RPMI8226 (cell line): Measurements from ENCODE around the gene RBSN.
A peak's percentile ranks its signal among the peaks of the same experiment; 100 is the strongest.

ENCODE experiments used
- DNase-seq: peaks from one replicate; pipeline ENCODE4 v3.0.0-alpha.2; 2015

Gene RBSN

DNA sequence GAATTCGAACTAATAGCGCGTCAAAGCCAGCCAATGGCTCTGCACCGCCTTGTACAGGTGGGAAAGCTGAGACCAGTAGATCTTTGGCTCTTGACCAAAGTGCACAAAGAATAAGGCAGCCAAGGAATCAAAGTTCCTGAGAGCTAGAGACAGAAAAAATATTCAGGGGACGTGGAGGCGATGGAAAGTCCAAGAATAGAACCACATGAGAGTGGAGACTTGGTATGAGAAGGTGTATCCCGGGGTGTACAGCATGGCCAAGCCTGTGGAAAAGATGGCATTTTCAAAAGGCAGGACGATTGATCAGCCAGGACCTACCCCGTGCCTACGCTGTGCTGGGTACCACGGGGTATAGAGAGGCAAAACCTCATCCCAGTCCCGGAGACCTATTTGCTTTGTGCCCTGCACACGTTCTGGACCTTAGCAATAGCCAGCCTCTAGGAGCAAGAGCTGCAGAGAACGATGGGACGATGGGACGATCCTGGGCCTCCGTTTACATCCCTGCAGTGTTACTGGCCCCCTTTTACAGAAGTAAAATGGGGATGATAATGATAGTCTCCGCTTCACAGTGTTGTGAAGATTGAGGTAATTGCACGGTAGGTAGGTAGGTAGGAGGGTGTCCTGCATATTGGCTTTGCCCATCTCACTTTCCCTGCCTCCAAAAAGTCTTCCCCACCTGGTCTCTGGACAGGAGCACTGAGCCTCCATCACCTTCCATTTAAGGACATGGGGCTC, 583 bp upstream of the RBSN start:
- DNase-seq = peak; percentile 11

GRCh38 chr3:15097891-15098290, 1.1 kb downstream of the RBSN start:
- no peak for DNase-seq

DNA sequence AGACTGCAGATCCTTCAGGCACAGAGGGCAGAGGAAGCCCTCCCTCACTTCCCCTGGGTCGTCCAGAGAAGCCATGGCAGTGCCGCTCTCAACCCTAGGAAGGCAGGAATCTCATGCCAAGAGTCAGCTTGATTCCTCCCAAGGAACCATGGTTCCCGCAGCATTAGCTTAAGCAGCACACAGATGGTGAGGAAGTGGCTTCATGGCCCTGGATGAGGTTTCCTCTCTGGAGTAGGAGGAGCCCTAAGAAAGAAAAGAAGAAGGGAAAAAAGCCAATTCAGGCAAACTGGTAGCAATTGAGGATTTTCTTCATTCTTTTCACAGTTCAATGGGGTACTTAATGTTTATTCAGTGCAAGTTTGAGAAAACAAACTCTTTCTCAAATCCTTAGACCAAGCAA, 2.9 kb downstream of the RBSN start:
- DNase-seq = no peak

GRCh38 chr3:15094187-15094875, 4.6 kb downstream of the RBSN start:
- no peak for DNase-seq

GRCh38 chr3:15092686-15093085, 6.3 kb downstream of the RBSN start:
- no peak for DNase-seq

DNA sequence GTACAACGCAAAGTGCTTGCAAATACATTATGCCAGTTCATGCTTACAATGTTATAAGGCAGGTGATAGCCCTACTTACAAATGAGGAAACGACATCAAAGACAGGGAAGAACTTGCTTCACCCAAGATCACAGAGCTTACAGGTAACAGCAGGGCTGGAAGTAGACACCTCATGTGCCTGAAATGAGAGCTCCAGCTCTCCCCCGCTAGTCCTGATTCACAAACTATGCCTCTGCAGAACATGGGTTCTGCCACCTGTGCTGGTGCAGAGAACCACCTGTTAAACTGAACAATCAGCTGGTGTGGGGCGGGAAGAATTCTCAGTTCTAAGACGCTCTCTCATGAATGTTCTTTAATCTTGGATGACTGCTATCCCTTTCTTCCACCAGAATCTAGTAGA, 7.4 kb downstream of the RBSN start:
- DNase-seq = no peak

DNA sequence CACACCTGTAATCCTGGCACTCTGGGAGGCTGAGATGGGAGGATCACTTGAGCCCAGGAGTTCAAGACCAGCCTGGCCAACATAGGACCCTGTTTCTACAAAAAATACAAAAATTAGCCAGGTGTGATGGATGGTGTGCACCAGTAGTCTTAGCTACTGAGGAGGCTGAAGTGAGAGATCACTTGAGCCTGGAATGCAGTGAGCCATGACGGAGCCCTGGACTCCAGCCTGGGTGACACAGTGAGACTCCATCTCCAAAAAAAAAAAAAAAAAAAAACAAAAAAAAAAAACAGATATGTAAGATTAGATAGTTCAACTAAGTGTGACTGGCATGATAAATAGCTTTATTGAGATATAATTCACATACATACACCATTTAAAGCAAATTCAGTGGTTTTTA, 9.7 kb downstream of the RBSN start:
- no peak for DNase-seq

DNA sequence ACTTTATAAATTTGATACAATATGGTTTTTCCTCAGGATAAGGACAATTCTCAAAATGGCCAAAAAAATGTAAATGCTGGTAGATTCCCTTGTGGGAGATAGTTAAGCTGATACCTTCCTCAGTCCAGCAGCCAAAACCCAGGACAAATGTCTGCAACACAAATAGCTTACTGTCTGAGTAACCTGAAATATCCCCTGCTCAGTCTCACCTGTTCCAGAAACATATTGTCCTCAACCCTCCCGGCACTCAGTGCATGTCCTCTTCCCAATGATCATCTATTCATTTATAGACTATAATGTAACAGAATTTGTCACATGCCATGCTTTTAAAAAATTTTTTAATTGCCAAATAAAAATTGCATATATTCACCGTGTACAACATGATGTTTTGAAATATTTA, 12.2 kb downstream of the RBSN start:
- no peak for DNase-seq

DNA sequence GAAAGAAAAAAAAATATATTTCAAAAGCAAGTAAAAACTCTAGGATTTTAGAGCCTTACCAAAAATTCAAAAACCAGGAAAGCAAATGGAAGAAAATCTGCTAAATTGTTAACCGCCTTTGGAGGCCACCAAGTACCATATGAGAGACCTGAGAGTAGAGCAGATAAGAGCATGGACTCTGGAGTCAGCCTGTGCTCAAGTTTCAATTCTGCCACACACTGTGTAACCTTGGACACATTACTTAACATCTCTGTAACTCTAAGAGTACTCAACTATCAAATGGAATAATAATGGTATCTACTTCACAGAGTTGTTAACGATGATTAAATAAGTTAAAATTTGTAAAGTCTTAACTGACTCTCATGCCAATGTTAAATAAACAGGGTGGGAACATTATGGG, 12.7 kb downstream of the RBSN start:
- DNase-seq = no peak

GRCh38 chr3:15083252-15083651, 15.7 kb downstream of the RBSN start:
- no peak for DNase-seq

DNA sequence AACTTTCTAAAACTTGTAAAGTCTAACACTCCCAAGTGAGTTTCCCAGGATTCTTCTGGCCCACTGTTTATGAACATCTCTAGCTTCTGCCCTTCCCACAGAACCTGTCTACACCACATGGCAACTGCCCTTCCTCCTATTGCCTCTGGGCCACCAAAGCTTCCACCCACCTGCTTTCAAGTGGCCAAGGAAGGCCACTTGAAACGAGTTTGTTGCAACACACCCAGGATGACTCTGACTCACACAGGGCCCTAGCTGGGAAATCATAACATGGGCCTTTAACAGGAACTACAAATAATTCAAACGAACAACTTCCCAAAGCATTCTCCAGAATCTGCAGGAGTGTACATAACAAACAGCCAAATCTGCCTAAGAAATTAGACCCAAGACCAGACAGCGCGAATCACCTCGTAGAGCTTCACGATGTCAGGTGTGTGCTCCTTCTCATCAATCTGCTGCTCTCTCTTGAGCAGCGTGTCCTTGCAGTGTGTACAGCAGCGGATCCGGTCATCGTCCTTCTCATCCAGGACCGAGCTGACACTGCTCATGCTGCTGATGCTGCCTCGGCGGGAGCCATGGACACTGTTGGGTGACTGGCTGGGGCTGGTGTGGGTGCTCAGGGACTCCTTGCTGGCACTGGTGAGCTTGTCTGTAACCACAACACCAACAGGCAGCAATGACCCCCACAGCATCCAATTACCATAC, 16.8 kb downstream of the RBSN start:
- DNase-seq = no peak

DNA sequence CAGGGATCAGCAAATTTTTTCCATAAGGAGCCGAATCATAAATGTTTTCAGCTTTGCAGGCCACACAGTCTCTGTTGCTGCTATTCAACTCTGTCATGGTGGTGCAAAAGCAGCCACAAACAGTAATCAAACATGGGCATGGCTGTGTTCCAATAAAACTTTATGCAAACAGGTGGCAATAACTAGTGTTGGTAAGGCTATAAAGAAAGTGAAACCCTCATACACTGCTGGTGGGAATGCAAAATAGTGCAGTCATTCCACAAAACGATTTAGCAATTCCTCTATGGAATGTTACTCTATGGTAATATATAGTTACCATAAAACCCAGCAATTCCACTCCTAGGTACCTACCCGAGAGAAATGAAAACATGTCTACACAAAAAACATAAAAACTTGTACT, 19.9 kb downstream of the RBSN start:
- no peak for DNase-seq

DNA sequence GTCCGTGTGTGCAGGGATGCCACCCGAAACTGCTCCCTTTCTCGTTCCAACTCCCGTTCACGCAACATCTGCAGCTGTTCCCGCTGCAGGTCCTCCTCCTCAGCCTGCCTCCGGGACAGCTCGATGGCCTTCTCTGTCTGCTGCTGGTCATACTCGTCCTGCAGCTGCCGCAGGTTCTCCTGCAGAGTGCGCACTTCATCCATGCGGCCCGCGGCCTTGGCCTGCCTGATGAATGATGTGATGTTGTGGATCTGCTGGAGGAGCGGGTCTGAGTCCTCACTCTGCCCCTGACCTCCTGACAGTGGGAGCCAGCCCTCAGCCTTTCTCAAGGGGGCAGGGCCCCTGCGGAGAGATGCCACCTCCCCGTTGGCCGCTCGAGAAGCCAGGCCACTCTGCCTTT, 24.4 kb downstream of the RBSN start:
- DNase-seq = no peak

GRCh38 chr3:15071699-15072098, 27.2 kb downstream of the RBSN start:
- DNase-seq = no peak

- DNase-seq = no peak
Observed at GRCh38 chr3:15069441-15069840, 29.5 kb downstream of the RBSN start.

- DNase-seq = no peak
Observed at GRCh38 chr3:15066467-15066866, 32.5 kb downstream of the RBSN start.

- no peak for DNase-seq
Observed at GRCh38 chr3:15065550-15066007, 33.4 kb downstream of the RBSN start.

DNA sequence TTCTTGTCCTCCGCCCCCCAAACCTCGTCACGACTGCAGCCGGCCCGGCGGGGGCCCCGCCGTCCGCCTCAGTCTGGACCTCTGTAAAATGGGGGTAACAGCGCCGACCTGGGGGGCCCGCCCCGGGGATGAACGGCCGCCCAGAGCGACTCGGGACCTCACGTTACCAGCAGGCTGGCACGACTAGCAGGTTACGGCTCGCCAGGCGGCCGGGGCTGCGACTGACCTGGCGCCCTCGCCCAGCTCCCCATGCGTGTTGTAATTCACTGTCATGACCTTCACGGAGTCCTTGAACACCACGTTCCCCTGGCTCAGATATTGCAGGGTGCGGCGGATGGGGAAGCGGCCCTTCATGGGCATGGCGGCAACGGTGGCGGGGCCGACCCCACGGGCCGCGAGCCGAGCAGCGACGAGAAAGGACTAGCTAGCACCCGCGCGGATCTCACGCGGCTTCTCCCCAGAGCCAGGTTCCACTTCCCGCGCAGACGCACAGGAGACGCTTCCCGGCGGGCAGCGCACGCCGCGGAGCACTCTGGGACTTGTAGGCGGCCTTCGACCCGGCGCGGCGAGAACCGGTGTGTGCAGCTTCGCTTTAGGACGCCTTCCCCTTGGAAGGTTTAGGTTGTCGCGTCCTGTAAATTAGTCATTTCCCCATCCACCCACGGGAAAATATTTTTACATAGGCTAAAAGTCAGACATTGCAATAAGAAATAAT, 34.0 kb downstream of the RBSN start, which contains the start of gene MRPS25:
MRPS25 (minus strand) TSS at position 481 of the 715 bp plus-strand sequence; CDS start at position 360, 121 bp downstream.
- peak; percentile 94 for DNase-seq

DNA sequence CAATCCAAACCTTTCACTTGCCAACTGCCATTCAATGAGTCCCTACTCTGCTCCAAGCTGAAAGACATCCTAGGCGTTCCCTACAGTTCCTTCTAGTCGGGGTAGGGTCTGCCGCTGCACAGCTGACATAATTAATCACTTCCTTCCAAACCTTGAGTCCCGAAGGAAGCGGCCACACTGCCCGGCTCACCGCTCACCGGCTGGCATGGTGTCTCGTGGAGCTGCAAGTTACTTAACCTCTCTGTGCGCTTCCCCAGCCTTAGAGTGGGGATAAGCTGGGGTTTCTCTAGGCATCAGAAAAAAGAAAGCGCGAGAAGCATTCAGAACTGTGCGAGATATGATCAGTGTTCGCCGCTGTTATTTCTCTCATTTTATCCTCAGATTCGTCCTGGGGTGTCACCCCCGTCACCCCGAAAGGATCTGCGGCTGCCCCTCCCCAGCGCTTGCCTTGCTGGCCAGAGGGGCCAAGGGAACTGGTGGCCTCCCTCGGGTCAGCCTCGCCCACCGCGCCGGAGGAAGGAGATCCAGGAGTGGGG, 34.6 kb downstream of the RBSN start:
- peak; percentile 41 for DNase-seq

- DNase-seq = no peak
Observed at GRCh38 chr3:15063656-15064286, 35.2 kb downstream of the RBSN start.

GRCh38 chr3:15063238-15063637, 35.7 kb downstream of the RBSN start:
- DNase-seq = no peak

GRCh38 chr3:15060029-15060428, 38.9 kb downstream of the RBSN start:
- no peak for DNase-seq
